Transverse colon (tissue), 4 donors: ENCODE results near the gene ADAMTS16. TPM values are rescaled to one million over a fixed set of nuclear protein-coding genes. Genes with fewer than 3 reads are reported as not detected.

Experiments used
- DNase-seq: peaks from one replicate; pipeline ENCODE4 v3.0.0-alpha.2; 2019
- H3K27ac ChIP-seq, 4 donors: fragments of 200-600 bp; sonication (generic); 2 replicates each; pipeline ENCODE4 v1.5.1; 2016 to 2018; ENCODE audit warnings: inconsistent platforms in 4 of 4
- H3K27me3 ChIP-seq: fragments of 200-600 bp; sonication (generic); 2 replicates; pipeline ENCODE4 v1.5.1; 2017; ENCODE audit warnings: inconsistent platforms
- H3K36me3 ChIP-seq, 4 donors: fragments of 200-600 bp; sonication (generic); 2 replicates each; pipeline ENCODE4 v1.5.1; 2017 to 2019; ENCODE audit warnings: inconsistent platforms in 4 of 4
- H3K4me1 ChIP-seq, 4 donors: fragments of 200-600 bp; sonication (generic); 2 replicates each; pipeline ENCODE4 v1.5.1; 2017 to 2020; ENCODE audit warnings: inconsistent platforms in 4 of 4
- H3K4me3 ChIP-seq, 4 donors: fragments of 200-600 bp; sonication (generic); 1 replicate in 1 of 4; 2 replicates in 3 of 4; pipeline versions ENCODE4 v1.5.1 to v1.6.1; 2017 to 2019; ENCODE audit warnings: inconsistent platforms in 4 of 4
- H3K9me3 ChIP-seq, 2 donors: fragments of 200-600 bp; sonication (generic); 2 replicates each; pipeline ENCODE4 v1.5.1; 2017 to 2019; ENCODE audit warnings: inconsistent platforms in 2 of 2
- CTCF ChIP-seq, 5 experiments: fragments of 200-600 bp in 3 of 5; fragments of 450-650 bp in 2 of 5; sonication (generic) in 3 of 5; IDR thresholded peaks; 1 replicate in 2 of 5; 2 replicates in 3 of 5; pipeline ENCODE4 v1.5.1; 2016 to 2017; ENCODE audit warnings: antibody characterized with exemption in 5 of 5, inconsistent platforms in 3 of 5, mild to moderate bottlenecking in 2 of 5, moderate library complexity in 1 of 5
- EP300 ChIP-seq: sonication (generic); formaldehyde crosslinking; IDR thresholded peaks from one replicate; pipeline ENCODE4 v1.6.1; 2017; ENCODE audit warnings: antibody characterized with exemption, low read depth
- POLR2A ChIP-seq: fragments of 450-650 bp; IDR thresholded peaks from one replicate; pipeline ENCODE4 v1.6.1; 2016; ENCODE audit warnings: antibody characterized with exemption, mild to moderate bottlenecking, moderate library complexity
- POLR2AphosphoS5 ChIP-seq, 3 donors: sonication (generic); formaldehyde crosslinking; IDR thresholded peaks; one replicate each; pipeline ENCODE4 v1.6.1; 2016; ENCODE audit warnings: antibody characterized with exemption in 3 of 3
- WGBS, 2 donors: methylation state at CpG; one replicate each; pipeline ENCODE4 v1.1.5; 2018; ENCODE audit warnings: low coverage in 1 of 2; 5-methylcytosine and 5-hydroxymethylcytosine counted together
- in situ Hi-C, 4 donors: fragments of 200-750 bp; cut with MboI; loops; one replicate each; pipeline versions ENCODE4 v1.15.0 to v1.15.1; 2017; ENCODE audit warnings: low sequenced_read_pairs in 3 of 4, low pct_ligation_motif_present in 1 of 4, low pct_unique_long_range_greater_than_20kb in 1 of 4
- intact Hi-C: fragments of 100-400 bp; cut with DNase I; formaldehyde crosslinking; loops from one replicate; pipeline ENCODE4 v1.15.1; 2023; ENCODE audit warnings: low total_unique reads
- total RNA-seq, 4 donors: library from RNA; depleted of rRNA; stranded (reverse); fragments of >200 nt; gene quantifications; one replicate each; pipeline ENCODE4 v1.1.0, GENCODE V29; 2016

Gene ADAMTS16
- total RNA-seq, 4 donors from 2014 or later = 0.68 to 4.4 TPM; not detected in 2

GRCh38 chr5:5250758-5251157 lies 110.6 kb downstream of the ADAMTS16 start:
- no peak for TF ChIP-seq EP300
- no peak for TF ChIP-seq POLR2A
- no peak for TF ChIP-seq CTCF (IDR thresholded peaks at IDR 0.05)
- no peak for TF ChIP-seq POLR2AphosphoS5 (IDR thresholded peaks at IDR 0.05)
- Histone ChIP-seq H3K27me3 (no peaks in the 10 kb centered on the region), H3K9me3 (peaks cover 2 to 3% of the 10 kb centered on the region in 2 donors), H3K27ac (no peak overlapping the region), H3K4me3 (no peak overlapping the region), H3K4me1 (no peaks in the 10 kb centered on the region), H3K36me3 (no peaks in the 10 kb centered on the region)
- 82 to 100% methylated on average over 1 to 6 of the region's 6 CpGs for WGBS, 2 donors
- in situ Hi-C loops = no loop called here
- DNase-seq = no peak
- intact Hi-C loops = no loop called here

DNA sequence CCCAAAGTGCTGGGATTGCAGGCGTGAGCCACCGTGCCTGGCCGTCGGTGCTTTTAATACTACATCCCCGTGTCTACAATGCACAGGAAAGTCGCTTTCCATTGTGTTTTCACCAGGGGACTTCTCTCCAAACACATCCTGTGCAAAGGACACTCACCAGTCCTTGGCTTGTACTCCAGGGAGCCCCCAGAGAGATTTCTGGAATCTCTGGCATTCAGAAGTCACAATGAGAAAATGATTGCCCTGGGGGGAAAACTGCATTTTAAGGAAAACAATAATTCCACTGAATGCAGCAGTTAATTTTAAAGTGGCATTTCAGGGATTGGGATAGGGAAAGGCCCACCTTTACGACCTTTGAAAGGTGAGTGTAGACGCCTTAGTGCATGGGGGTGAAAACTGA lies 112.0 kb downstream of the ADAMTS16 start:
- TF ChIP-seq POLR2AphosphoS5 (IDR thresholded peaks at IDR 0.05) (no peak), EP300 (no peak), POLR2A (no peak), CTCF (IDR thresholded peaks at IDR 0.05) (no peak)
- no peak overlapping the region for H3K4me3 ChIP-seq
- in situ Hi-C loops = no loop called here
- no peak for DNase-seq
- peaks cover 3 to 8% of the 10 kb centered on the region in 2 donors for H3K9me3 ChIP-seq
- H3K4me1 ChIP-seq = no peaks in the 10 kb centered on the region
- no peaks in the 10 kb centered on the region for H3K27me3 ChIP-seq
- H3K36me3 ChIP-seq = no peaks in the 10 kb centered on the region
- no peak overlapping the region for H3K27ac ChIP-seq
- intact Hi-C loops = no loop called here
- 85% methylated on average over 4 to 8 of the region's 8 CpGs for WGBS, 2 donors

DNA sequence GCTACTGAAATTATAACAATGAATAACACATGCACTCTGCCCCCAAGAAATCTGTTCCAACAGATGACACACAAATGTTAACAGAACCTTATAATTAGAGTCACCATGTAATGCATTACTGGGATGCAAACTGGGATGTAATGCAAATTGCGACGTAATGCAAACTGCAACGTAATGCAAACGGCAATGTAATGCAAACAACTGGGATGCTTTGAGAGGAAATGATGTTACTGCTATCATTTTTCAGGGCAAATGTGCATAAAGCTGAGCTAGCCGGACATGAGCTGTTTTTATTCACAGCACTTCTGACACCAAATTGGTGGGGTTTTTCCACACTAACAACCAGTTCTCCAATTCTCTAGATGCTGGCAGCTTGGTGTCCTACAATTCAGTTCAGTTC lies 117.2 kb downstream of the ADAMTS16 start:
- no peak for TF ChIP-seq POLR2A
- Histone ChIP-seq H3K9me3 (peaks cover 3 to 8% of the 10 kb centered on the region in 2 donors), H3K4me3 (no peak overlapping the region), H3K4me1 (no peaks in the 10 kb centered on the region), H3K27me3 (no peaks in the 10 kb centered on the region), H3K27ac (no peak overlapping the region), H3K36me3 (no peaks in the 10 kb centered on the region)
- 75% methylated on average over 4 to 5 of the region's 5 CpGs for WGBS, 2 donors
- no peak for DNase-seq
- intact Hi-C loops (no loop called here), in situ Hi-C loops (no loop called here)

DNA sequence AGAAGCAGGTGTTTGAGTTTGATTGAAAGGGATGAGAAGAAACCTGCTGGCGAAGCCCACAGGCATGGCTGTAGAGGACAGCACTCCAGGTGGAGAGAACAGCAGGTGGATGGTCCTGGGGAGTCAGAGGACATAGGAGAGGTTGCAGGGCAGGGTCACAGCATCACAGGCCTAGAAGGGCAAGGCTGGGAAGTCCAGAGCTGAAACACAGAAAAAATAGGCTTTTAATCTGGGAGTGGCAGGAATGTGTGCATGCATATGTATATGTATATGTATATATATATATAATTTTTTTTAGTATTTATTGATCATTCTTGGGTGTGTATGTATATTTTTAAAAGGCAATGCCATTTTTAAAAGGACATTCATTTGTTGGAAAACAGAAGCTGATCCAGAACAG lies 118.4 kb downstream of the ADAMTS16 start:
- no peaks in the 10 kb centered on the region for H3K36me3 ChIP-seq
- H3K9me3 ChIP-seq = peaks cover 3 to 8% of the 10 kb centered on the region in 2 donors
- no peaks in the 10 kb centered on the region for H3K4me1 ChIP-seq
- no peak overlapping the region for H3K27ac ChIP-seq
- DNase-seq = no peak
- TF ChIP-seq CTCF (IDR thresholded peaks at IDR 0.05) = no peak
- TF ChIP-seq POLR2AphosphoS5 (IDR thresholded peaks at IDR 0.05) = no peak
- TF ChIP-seq POLR2A = no peak
- TF ChIP-seq EP300 = no peak
- intact Hi-C loops = no loop called here
- H3K27me3 ChIP-seq = no peaks in the 10 kb centered on the region
- in situ Hi-C loops = no loop called here
- H3K4me3 ChIP-seq = no peak overlapping the region
- WGBS, 2 donors = 74% methylated on average over 1 of the region's 1 CpG; no CpG with 5 or more reads in 1 of the 2 donors

GRCh38 chr5:5264727-5265126 lies 124.6 kb downstream of the ADAMTS16 start:
- H3K9me3 ChIP-seq = no peaks in the 10 kb centered on the region
- no peaks in the 10 kb centered on the region for H3K36me3 ChIP-seq
- H3K27me3 ChIP-seq = no peaks in the 10 kb centered on the region
- no peak overlapping the region for H3K27ac ChIP-seq
- intact Hi-C loops (no loop called here), in situ Hi-C loops (no loop called here)
- DNase-seq = no peak
- no peak for TF ChIP-seq CTCF (IDR thresholded peaks at IDR 0.05)
- TF ChIP-seq POLR2AphosphoS5 (IDR thresholded peaks at IDR 0.05) = no peak
- no peak for TF ChIP-seq EP300
- TF ChIP-seq POLR2A = no peak
- WGBS, 2 donors = 63% methylated on average over 3 of the region's 3 CpGs; no CpG with 5 or more reads in 1 of the 2 donors
- no peaks in the 10 kb centered on the region for H3K4me1 ChIP-seq
- no peak overlapping the region for H3K4me3 ChIP-seq
